Activated CD8-positive, alpha-beta memory T cell treated with anti-CD3 and anti-CD28 coated beads, Interleukin-2, amount 50 U/mL, for 4 hours (primary cell): ENCODE measurements around the gene ANO10.

Experiments used
- DNase-seq: peaks from one replicate; pipeline ENCODE4 v3.0.0-alpha.2; 2020

The ANO10 gene

DNA sequence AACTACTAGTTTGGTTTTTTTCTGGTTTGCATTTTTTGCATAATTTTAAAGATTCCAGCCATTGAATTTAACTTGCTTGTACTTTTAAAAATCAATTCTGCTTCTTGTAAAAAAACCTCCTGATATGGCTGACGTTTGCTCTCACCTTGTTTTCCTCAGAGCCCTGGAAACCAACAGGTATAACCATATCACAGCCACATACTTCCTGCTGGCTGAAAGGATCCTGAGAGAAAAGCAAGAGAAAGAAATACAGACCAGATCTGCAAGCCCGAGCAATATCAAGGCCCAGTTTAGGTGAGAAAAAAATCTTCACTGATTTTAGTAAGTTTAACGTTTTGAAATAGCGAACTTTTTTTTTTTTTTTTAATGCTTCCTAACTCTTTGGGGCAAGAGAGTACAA, 278.6 kb downstream of the ANO10 start:
- DNase-seq: no peak

DNA sequence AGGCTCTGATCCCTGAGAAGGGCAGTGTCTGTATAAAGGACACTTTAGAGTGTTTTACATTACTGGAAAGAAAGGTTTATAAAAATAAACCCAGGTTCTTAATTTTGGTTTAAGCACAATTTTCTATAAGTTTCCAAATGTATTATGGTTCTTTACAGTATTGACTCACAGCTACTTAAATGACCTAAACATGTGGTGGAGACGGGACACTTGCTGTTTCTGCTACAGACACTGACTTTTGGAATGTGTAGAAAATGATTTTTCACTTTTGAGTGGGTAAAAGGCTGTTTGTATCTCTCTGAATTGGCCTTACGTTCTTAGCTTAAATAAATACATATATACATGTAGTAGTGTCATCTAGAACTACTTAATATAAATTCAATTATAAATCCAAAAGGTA, 280.0 kb downstream of the ANO10 start:
- DNase-seq: no peak

- DNase-seq: no peak
Measured at GRCh38 chr3:43340403-43340802, 281.4 kb downstream of the ANO10 start.

- DNase-seq: no peak
Measured at GRCh38 chr3:43338295-43338694, 283.5 kb downstream of the ANO10 start.

DNA sequence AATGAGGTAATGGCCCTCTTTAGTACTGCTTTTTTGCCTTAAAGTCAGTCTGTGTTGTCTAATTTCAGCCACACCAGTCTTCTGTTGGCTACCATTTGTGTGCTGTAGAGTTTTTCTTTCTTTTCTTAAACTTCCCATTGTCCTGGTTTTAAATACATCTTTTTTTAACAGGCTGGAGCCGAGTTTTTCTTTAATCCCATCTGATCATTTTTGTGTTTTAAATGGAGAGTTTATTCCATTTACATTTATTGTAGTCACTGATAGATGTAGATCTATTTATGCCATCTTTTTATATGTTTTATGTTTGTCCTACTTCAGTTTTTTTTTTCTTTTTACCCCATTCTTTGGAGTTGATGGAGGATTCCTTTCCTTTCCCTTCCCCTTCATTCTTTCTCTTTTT, 286.0 kb downstream of the ANO10 start:
- no peak for DNase-seq

- DNase-seq: no peak
Measured at GRCh38 chr3:43334976-43335375, 286.8 kb downstream of the ANO10 start.

GRCh38 chr3:43331381-43331780, 290.4 kb downstream of the ANO10 start:
- DNase-seq: no peak

- DNase-seq: no peak
Measured at GRCh38 chr3:43330981-43331380, 290.8 kb downstream of the ANO10 start.

DNA sequence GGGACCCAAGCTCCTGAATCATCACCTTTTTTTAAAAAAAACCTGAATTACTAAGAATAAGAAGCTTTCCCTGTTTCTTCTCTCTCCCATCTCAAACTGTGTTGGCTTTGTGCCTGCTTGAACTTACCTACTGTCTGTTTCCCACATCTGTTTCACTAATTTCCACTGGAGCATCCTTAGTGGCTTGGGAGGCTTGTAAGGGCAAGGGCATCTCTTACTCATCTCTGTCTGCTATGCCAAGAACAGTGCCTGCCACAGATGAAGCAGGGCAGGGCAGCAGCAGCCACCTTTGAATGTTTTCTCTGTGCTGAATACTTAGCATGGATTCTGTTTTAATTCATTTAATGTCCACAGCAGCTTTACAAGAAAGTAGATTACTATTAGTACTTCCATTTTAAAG, 293.2 kb downstream of the ANO10 start:
- DNase-seq: no peak

GRCh38 chr3:43327582-43327979, 294.2 kb downstream of the ANO10 start:
- DNase-seq: no peak

GRCh38 chr3:43326891-43327581, 294.8 kb downstream of the ANO10 start:
- no peak for DNase-seq

- DNase-seq: no peak
Measured at GRCh38 chr3:43323541-43323940, 298.3 kb downstream of the ANO10 start.

DNA sequence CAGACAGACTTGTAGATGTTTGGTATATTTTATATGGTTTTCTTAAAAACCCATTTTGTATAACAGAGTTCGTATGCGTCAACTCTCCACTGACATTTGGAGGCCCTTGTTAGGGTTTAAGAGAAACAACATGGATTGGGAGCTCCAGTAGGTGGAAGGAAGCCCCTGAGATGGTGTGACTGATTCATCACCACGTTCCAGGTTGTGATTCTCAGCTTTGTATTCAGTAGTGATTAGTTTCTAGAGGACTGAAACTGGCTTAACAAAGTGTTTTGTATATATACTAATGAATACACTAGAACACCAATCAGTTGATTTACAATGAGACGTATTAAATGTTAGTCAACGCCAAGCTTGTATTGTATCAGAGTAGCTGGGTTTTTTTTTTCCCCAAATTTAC, 301.5 kb downstream of the ANO10 start:
- DNase-seq: no peak

GRCh38 chr3:43319794-43320193, 302.0 kb downstream of the ANO10 start:
- DNase-seq: no peak

DNA sequence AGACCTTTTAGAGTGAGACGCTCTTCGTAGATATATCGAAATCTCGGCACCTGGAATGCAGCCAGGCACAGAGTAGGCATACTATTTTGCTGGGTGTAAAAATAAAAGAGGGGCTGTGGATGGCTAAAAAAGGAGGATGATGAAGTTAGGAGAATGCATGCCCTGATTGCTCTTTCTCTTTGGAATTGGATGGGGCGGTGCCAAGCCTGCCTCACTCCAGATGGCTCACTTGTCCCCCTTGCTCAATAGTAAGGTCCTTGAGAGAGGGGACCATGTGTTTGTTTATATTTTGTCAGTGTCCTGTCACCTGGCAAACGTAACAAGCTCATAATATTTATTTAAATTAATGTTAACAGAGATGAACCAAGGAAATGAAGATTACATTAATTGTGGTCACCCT, 302.4 kb downstream of the ANO10 start:
- DNase-seq: no peak

DNA sequence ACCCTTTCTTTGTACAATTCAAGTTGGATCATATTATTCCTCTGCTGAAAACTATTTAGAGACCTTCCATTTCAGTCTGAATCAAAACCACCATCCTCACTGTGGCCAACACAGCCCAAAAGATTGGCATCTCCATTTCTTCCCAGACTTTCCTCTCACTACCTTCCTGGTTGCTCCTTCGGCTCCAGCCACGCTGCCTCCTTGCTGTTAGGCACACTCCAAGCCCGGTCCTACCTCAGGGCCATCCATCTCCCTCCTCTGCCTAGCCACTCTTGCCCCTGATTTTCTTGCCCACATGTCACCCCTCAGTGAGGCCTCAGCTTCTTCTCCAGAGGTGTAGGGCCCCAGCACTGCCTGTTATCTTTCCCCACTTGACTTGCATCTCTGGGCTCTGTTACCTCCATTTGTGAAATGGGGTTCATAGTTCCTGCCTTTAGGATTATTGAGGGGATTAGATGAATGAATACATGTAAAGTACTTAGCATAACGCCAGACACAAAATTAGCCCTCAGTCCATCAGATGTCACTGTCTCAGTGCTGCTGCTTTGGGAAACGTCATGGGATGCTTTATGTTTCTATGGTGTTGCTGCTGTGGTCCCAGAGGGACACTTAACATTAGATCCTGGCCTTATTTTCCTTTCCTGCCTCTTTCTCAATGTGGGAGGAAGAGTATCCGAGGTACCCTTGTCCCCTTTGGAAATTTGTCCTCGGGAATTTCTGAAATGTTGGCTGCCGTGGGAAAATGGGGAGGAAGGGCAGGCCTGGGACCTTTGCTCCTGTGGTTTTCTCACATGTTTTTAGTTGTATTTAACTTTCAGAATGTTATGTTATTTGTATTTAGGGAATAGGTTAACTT, 304.1 kb downstream of the ANO10 start:
- DNase-seq: no peak

DNA sequence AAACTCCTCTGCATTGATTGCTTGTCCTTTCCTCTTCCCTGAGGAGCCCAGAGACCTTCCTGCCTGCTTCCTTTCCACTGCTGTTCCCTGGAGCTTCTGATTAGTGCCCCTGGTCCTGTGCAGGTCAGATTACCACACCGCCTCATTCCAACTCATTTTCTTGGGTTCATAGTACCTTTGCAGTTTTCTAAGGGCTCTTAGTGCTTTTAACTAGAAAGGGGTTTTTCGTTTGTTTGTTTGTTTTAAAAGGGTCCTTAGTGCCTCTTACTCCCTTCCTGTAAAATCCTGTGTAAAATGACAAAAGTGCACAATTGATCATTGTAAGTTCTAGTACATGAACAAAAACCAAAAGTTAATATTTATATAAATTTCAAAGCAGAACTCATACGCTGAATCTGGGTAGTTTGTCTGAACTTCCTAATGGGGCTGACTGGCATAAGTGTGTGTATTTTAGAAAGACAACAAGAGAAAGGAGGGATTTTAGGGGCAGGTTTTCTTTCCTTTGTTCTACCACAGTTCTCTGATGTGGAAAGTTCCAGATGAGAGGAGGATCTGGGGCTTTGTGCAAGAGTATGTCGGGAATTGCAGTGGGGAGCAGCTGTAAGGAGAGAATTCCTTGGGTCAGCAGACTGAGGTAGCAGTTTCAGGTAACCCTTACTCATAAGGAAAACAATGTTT, 304.9 kb downstream of the ANO10 start:
- no peak for DNase-seq
